Measurements from ENCODE around the gene SLC22A4.
A peak's percentile ranks its signal among the peaks of the same experiment; 100 is the strongest.

The SLC22A4 gene

GRCh38 chr5:132300577-132301343 is 6.6 kb downstream of the SLC22A4 start:
- no peak for DNase-seq

GRCh38 chr5:132301344-132302271 is 7.4 kb downstream of the SLC22A4 start:
- DNase-seq: no peak

DNA sequence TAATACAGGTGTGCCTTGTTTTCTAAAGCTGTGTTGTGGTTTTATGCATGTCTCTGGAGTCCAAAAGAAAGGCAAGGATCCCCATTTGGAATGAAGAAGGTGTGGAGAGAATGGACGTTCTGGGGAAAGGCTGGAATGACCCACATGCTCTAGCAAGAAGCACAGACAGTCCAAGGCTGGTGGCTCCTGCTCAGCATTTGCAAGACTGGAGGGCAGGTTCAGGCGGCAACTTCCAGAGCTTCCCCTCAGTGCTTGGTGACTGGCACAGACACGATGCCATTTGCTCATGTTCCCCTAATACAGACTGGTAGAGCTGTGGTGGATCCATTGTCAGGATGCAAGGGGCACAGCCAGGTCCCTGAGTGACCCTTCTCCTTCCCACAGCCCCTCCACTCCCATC is 8.2 kb downstream of the SLC22A4 start:
- no peak for DNase-seq

GRCh38 chr5:132303589-132303988 is 9.4 kb downstream of the SLC22A4 start:
- DNase-seq: no peak

GRCh38 chr5:132305420-132305819 is 11.2 kb downstream of the SLC22A4 start:
- DNase-seq: no peak

DNA sequence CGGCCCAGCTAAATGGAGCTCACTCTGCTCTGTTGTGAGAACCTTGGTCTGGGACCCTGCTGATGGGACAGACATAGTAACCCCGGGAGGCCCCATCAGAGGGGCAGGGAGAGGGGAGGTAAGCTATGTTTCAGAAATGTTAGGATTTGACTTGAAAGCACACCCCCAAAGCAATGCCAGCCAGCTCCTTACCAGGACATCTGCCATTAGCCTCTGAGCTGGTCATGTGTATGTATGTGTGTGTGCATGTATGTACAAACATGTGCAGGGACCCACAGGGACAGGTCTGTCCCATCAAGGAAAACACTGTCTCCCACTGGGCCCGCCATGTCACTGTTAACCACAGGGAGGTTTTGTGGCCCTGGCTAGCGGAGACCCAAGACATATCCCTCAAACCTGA is 14.5 kb downstream of the SLC22A4 start:
- no peak for DNase-seq

- no peak for DNase-seq
These were observed 15.5 kb downstream of the SLC22A4 start for GRCh38 chr5:132309679-132310078.

DNA sequence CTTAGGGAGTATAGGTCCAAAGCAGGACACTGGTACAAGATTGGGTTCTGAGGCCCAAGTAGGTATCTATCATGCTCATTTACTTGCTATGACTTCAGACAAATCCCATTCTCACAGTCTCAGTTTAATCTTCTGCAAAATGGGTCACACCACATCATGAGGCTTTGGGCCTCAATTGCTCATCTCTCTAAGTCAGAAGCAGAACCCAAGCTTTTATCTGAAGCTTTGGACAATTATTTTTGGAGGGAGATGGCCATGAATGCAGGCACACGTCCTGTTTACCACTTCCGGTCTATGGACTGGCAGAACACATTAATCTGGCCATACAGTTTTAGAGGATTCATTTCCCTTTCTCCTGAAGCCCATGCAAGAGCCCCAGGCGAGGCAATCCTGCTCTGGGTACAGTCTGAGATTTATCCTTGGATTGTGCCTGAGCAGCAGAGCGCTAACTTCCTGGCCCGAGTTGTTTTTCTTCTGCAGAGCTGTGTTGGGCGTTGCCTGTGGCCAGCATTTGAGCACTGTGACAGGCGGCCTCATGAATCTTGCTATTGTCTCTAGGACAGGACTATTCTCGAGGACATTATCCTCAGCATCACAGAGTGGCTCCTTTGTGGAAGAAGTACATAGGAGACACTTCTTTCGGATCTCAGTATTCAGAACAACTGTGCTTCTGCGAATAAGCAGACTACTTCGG is 16.1 kb downstream of the SLC22A4 start:
- DNase-seq: no peak

- no peak for DNase-seq
These were observed 19.2 kb downstream of the SLC22A4 start for GRCh38 chr5:132313366-132313765.

- no peak for DNase-seq
These were observed 19.8 kb downstream of the SLC22A4 start for GRCh38 chr5:132313961-132314432.

- DNase-seq: no peak
These were observed 21.4 kb downstream of the SLC22A4 start for GRCh38 chr5:132315529-132316067.

GRCh38 chr5:132319975-132320374 is 25.8 kb downstream of the SLC22A4 start:
- DNase-seq: no peak

DNA sequence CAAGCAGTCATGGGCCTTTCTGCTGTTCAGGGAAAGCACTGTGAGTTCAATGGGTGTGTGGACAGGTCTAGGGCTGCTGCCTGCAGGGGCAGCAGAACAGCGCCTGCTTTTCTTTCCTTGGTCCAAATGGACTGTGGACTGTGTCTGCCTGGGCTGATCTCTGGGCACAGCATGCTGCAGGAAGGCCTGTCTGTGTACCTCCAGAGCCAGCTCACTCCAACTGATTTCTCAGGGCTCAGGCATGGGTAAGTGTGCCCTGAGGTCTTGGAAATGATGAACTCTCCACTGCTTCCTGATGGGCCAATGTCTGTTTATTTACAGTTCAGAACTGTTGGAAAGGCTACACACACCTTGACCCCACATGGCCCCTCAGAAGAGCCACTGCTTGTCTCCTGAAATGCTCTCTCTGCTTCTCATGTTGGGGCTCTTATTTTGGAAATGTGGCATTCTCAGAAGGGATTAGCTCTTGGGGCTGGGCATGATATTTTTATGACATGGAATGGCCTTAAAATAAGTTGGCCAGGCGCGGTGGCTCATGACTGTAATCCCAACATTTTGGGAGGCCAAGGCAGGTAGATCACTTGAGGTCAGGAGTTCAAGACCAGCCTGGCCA is 27.0 kb downstream of the SLC22A4 start:
- no peak for DNase-seq

DNA sequence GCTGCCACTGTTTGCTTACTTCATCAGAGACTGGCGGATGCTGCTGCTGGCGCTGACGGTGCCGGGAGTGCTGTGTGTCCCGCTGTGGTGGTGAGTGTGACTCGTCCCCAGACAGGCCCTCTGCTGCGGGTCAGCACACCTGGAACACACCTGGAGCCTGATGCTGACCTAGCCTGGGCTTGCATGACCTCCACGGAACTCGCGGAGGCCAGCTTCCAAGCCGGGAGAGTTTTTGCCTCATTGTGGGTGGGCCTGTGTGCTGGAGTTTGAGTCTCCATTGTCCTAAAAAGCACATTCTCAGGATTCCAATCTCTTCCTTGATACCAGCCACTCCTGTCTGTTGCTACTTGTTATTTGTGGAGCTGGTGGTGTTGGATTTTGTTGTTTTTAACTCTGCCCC is 28.1 kb downstream of the SLC22A4 start:
- no peak for DNase-seq

DNA sequence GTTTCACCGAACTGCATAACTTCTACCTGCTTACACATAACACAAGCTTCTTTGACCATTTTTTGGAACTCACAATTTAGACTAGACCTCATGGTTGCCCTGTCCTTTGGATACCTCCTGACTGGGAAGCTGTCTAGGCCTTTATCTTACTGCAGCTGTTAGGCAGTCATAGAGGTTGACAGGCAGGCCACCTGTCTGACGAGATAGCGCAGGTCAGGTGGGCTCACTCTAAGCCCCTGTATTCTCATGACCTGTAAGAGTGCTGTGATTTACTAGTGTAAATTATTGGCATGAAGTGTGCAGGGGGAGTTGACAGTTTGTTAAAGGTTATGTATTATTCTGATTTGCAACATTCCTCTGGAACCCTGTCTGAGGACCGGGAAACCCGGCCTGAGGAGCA is 29.0 kb downstream of the SLC22A4 start:
- DNase-seq: no peak

GRCh38 chr5:132325691-132326090 is 31.5 kb downstream of the SLC22A4 start:
- no peak for DNase-seq

DNA sequence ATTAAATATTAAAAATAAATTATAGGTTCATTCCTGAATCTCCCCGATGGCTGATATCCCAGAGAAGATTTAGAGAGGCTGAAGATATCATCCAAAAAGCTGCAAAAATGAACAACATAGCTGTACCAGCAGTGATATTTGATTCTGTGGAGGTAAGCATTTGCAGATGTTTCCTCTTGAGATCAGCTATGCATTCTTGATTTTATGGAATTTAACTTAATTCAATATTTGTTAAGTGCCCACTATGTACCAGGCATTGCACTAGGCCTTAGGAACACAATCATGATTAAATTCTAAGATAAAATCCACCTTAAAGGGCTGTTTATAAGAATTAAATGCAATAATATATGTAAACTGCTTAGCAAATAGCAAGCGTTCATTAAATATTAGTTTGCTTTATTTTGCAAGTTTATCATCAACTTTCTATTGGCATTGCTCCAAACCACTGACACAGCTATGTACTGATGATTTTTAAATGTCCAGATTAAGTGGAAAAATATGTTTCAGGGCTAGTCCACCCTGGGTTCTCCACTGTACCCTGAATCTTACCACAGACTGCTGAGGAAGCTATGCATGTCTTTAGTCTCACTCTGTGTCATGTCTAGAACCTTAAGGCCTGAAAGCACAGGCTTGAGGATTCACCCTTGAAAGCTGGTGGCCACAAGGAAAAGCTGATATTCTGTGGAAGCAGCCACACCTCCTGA is 33.2 kb downstream of the SLC22A4 start:
- peak; percentile 13 for DNase-seq

- DNase-seq: peak; percentile 40
These were observed 40.6 kb downstream of the SLC22A4 start for GRCh38 chr5:132334812-132335211.

DNA sequence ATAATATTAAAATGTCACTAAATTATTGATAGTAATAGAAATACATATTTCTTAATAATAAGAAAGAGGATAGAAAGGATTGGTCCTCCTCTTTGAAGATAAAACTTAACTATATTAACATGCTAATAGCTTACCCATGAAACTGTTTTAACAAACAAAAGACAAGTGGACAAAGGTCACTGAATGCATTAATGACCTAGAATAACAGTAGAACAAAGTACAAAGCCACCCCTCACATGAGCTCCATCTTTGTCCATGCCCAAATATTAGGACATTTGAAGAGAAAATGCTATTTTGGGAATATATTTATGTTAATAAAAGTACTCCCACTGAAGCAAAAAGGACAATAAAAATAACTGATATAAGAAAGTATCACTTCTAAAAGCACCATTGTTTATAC is 41.2 kb downstream of the SLC22A4 start:
- no peak for DNase-seq

DNA sequence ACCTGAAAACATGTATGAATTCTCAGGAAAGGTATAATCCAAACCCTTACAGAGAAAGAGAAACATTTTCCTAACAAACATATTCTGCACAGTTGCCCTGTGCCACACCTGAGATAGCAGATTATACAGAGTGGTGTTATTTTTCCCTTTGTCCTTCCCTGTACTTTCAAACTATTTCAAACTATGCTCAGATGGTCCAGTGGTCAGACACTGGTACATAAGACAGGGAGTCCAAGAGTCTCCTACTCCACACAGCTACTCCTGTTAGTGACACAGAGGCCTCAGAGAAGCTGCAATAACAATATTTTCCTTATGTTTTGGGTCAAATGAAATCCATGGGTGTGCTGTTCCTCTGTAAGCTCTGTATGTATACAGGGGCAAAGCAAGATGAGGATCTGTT is 45.3 kb downstream of the SLC22A4 start:
- DNase-seq: no peak

- DNase-seq: no peak
These were observed 48.3 kb downstream of the SLC22A4 start for GRCh38 chr5:132342291-132343180.

Data from HCEC 1CT (cell line).